ENCODE measurements around the gene GTF2IRD2.
"Not testable (repeated sequence)": the region's sequence is repeated elsewhere in the genome, so short reads cannot be mapped to it uniquely, and the experiment has no call there.

- not testable (repeated sequence) for TF ChIP-seq CTCF, POLR2A, POLR2AphosphoS5, EP300 (IDR thresholded peaks at IDR 0.05)
Measured at GRCh38 chr7:74821259-74821658, 30.1 kb downstream of the GTF2IRD2 start.
